ENCODE data around the gene CAMK2N2.
A peak's percentile ranks its signal among the peaks of the same experiment; 100 is the strongest.

The CAMK2N2 gene

GRCh38 chr3:184248454-184249411 is 12.6 kb downstream of the CAMK2N2 start, which contains the start of gene ALG3:
Gene ALG3, minus strand, starts transcription at chr3:184248962. Its CDS starts 22 bp downstream, at chr3:184248940.
- Histone ChIP-seq H3K27me3 (no peaks in the 10 kb centered on the region), H3K9ac (peak within 1 kb of the TSS; percentile 89 to 99 (median 94)), H3K4me1 (peaks cover 14 to 26% (median 19%) of the 10 kb centered on the region in 10 experiments), H3K4me3 (peak within 1 kb of the TSS; percentile 70 to 92 (median 83)), H3K36me3 (peaks cover 20 to 31% (median 22%) of the 10 kb centered on the region in 11 experiments), H3K27ac (peak within 1 kb of the TSS; percentile 88 to 100 (median 97)), H3K4me2 (peak within 1 kb of the TSS; percentile 91 to 99 (median 96)), H3K9me3 (replicated peaks in 1 of 11) (no peaks in the 10 kb centered on the region), H4K20me1 (peaks cover 0 to 58% (median 41%) of the 10 kb centered on the region in 11 experiments; a peak in 18 of 22 replicates)
- TF ChIP-seq Cebpa-rat (IDR thresholded peaks at IDR 0.05): no peak

- Histone ChIP-seq H3K27ac (no peak overlapping the region), H3K4me2 (no peak overlapping the region)
Observed at GRCh38 chr3:184242297-184242685, 19.1 kb downstream of the CAMK2N2 start.

GRCh38 chr3:184241447-184242296 is 19.7 kb downstream of the CAMK2N2 start:
- Histone ChIP-seq H3K27me3 (no peaks in the 10 kb centered on the region), H3K36me3 (peaks cover 37 to 58% (median 48%) of the 10 kb centered on the region in 11 experiments), H3K27ac (no peak overlapping the region), H3K4me1 (peaks cover 14 to 25% (median 22%) of the 10 kb centered on the region in 10 experiments), H3K9me3 (replicated peaks in 1 of 11) (no peaks in the 10 kb centered on the region), H4K20me1 (peaks cover 0 to 94% (median 58%) of the 10 kb centered on the region in 11 experiments; a peak in 18 of 22 replicates), H3K9ac (no peak overlapping the region), H3K4me2 (no peak overlapping the region), H3K4me3 (no peak overlapping the region)
- no peak for TF ChIP-seq Cebpa-rat (IDR thresholded peaks at IDR 0.05)

More at GRCh38 chr3:184242297-184242685, 19.1 kb downstream of the CAMK2N2 start:
- no peak overlapping the region for H3K9ac ChIP-seq
- H3K27me3 ChIP-seq: no peaks in the 10 kb centered on the region
- H3K4me3 ChIP-seq: no peak overlapping the region
- TF ChIP-seq Cebpa-rat (IDR thresholded peaks at IDR 0.05): no peak
- peaks cover 0 to 88% (median 58%) of the 10 kb centered on the region in 11 experiments; a peak in 18 of 22 replicates for H4K20me1 ChIP-seq
- H3K4me1 ChIP-seq: peaks cover 14 to 25% (median 21%) of the 10 kb centered on the region in 10 experiments
- H3K36me3 ChIP-seq: peaks cover 37 to 60% (median 48%) of the 10 kb centered on the region in 11 experiments
- H3K9me3 ChIP-seq (replicated peaks in 1 of 11): no peaks in the 10 kb centered on the region

GRCh38 chr3:184241141-184241446 is 20.3 kb downstream of the CAMK2N2 start:
- no peak overlapping the region for H3K9ac ChIP-seq
- H3K4me2 ChIP-seq: no peak overlapping the region
- no peak overlapping the region for H3K27ac ChIP-seq
- TF ChIP-seq Cebpa-rat (IDR thresholded peaks at IDR 0.05): no peak
- H3K4me1 ChIP-seq: peaks cover 20 to 28% (median 26%) of the 10 kb centered on the region in 10 experiments
- H3K4me3 ChIP-seq: no peak overlapping the region
- H4K20me1 ChIP-seq: peaks cover 0 to 100% (median 63%) of the 10 kb centered on the region in 11 experiments; a peak in 18 of 22 replicates
- no peaks in the 10 kb centered on the region for H3K27me3 ChIP-seq
- H3K9me3 ChIP-seq (replicated peaks in 1 of 11): no peaks in the 10 kb centered on the region
- peaks cover 37 to 55% (median 48%) of the 10 kb centered on the region in 11 experiments for H3K36me3 ChIP-seq

- Histone ChIP-seq H3K4me2 (no peak overlapping the region), H3K27me3 (no peaks in the 10 kb centered on the region), H3K36me3 (peaks cover 35 to 50% (median 44%) of the 10 kb centered on the region in 11 experiments), H3K27ac (no peak overlapping the region), H4K20me1 (peaks cover 0 to 98% (median 64%) of the 10 kb centered on the region in 11 experiments; a peak in 18 of 22 replicates), H3K9ac (no peak overlapping the region), H3K9me3 (replicated peaks in 1 of 11) (no peaks in the 10 kb centered on the region), H3K4me1 (peaks cover 25 to 33% (median 32%) of the 10 kb centered on the region in 10 experiments), H3K4me3 (no peak overlapping the region)
- TF ChIP-seq Cebpa-rat (IDR thresholded peaks at IDR 0.05): no peak
Observed at GRCh38 chr3:184240384-184241140, 20.8 kb downstream of the CAMK2N2 start.

GRCh38 chr3:184239708-184240107 is 21.6 kb downstream of the CAMK2N2 start:
- no peak for TF ChIP-seq Cebpa-rat (IDR thresholded peaks at IDR 0.05)
- Histone ChIP-seq H3K4me1 (peaks cover 31 to 42% (median 40%) of the 10 kb centered on the region in 10 experiments), H3K27me3 (no peaks in the 10 kb centered on the region), H3K9me3 (replicated peaks in 1 of 11) (no peaks in the 10 kb centered on the region), H3K4me3 (no peak overlapping the region), H3K9ac (no peak overlapping the region), H3K4me2 (no peak overlapping the region), H3K36me3 (peaks cover 26 to 41% (median 35%) of the 10 kb centered on the region in 11 experiments), H4K20me1 (peaks cover 0 to 89% (median 58%) of the 10 kb centered on the region in 11 experiments; a peak in 18 of 22 replicates), H3K27ac (no peak overlapping the region)

GRCh38 chr3:184239221-184239620 is 22.1 kb downstream of the CAMK2N2 start:
- H3K4me1 ChIP-seq: peaks cover 35 to 47% (median 45%) of the 10 kb centered on the region in 10 experiments

GRCh38 chr3:184238246-184238818 is 23.0 kb downstream of the CAMK2N2 start:
- TF ChIP-seq Cebpa-rat (IDR thresholded peaks at IDR 0.05): no peak
- Histone ChIP-seq H3K9me3 (replicated peaks in 1 of 11) (no peaks in the 10 kb centered on the region), H3K36me3 (peaks cover 12 to 28% (median 22%) of the 10 kb centered on the region in 11 experiments), H3K4me1 (peaks cover 40 to 56% (median 54%) of the 10 kb centered on the region in 10 experiments), H3K27me3 (no peaks in the 10 kb centered on the region), H3K4me2 (peak overlapping the region in 10 of 11 experiments; percentile 8 to 98 (median 73); a peak in 14 of 22 replicates), H3K27ac (no peak overlapping the region), H3K4me3 (no peak overlapping the region), H4K20me1 (peaks cover 0 to 80% (median 49%) of the 10 kb centered on the region in 11 experiments; a peak in 18 of 22 replicates), H3K9ac (no peak overlapping the region)

More at GRCh38 chr3:184239221-184239620, 22.1 kb downstream of the CAMK2N2 start:
- Histone ChIP-seq H3K9me3 (replicated peaks in 1 of 11) (no peaks in the 10 kb centered on the region), H3K27ac (no peak overlapping the region), H3K27me3 (no peaks in the 10 kb centered on the region), H3K9ac (no peak overlapping the region), H3K4me3 (no peak overlapping the region), H3K36me3 (peaks cover 21 to 37% (median 30%) of the 10 kb centered on the region in 11 experiments), H4K20me1 (peaks cover 0 to 86% (median 54%) of the 10 kb centered on the region in 11 experiments; a peak in 18 of 22 replicates), H3K4me2 (no peak overlapping the region)
- no peak for TF ChIP-seq Cebpa-rat (IDR thresholded peaks at IDR 0.05)

All from BLaER1 treated with 17β-estradiol and CSF1 and Interleukin-3, amounts not matched to agents 10 nM and 100 nM (cell line).